Myocyte (in vitro differentiated cells): ENCODE measurements around the gene P2RY6. TPM values are rescaled to one million over a fixed set of nuclear protein-coding genes. Genes with fewer than 3 reads are reported as not detected.

ENCODE experiments used
- DNase-seq: peaks from one replicate; pipeline ENCODE4 v3.0.0-alpha.2; 2012; ENCODE audit warnings: low read depth
- total RNA-seq: library from RNA; depleted of rRNA; stranded (reverse); fragments of >200 nt; gene quantifications from 2 replicates; pipeline ENCODE4 v1.2.3, GENCODE V29; 2014

Gene P2RY6
- total RNA-seq, 1 donor from 2014 or later = 0.67 TPM

DNA sequence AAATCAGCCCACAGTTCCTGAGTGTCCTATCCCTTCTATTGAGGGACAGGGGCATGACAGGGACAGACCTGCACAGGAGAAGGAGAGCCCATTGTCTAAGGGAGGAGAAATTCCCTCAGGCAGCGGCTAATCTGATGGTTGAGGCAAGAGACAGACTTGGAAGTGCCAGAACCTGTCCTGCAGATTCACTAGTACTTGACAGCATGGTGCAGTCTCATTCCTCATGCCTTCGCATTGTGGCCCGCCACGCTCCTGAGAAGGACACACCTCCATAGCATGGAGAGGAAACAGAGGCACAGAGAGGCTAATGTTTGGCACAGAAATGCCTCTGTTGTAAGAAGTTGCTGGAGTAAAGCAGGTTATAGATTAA is 3.2 kb downstream of the P2RY6 start:
- DNase-seq = no peak

DNA sequence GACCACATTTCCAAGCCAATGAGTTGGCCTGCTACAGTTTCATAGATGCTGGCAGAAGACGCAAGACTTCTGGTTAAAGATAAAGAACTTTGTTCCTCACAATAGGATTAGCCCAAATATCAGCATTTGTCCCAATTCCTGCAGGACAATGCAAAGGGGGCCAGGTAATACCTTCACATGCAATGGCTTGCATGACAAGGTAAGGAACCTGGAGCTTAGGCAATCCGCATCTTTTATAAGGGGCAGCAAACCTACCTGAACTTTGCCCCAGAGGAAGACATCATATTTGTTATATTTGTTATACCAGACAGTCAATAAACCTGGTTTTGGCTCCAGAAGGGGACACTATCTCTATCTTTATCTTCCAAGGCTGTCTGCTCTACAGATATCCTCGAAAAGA is 5.3 kb downstream of the P2RY6 start:
- no peak for DNase-seq

DNA sequence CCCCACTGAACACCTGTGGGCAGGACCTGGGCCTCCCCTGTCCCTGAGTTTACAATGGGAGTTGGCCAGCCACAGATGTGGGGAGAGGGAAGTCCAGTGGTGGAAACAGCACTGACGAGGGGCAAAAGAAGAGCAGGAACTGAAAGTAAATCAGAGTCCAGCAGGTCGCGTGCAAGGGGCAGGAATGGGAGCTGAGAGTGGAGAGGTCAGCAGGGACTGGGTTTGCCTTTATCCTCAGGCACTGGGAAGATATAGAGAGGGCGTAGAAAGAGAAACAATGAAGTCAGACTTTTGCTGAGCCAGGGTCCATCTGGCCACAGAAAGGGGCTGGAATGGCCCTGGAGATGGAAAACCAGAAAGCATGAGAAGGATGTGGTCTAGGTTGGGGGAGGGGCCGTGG is 8.5 kb downstream of the P2RY6 start:
- DNase-seq = no peak

GRCh38 chr11:73281201-73281741 is 9.1 kb downstream of the P2RY6 start:
- DNase-seq = no peak

DNA sequence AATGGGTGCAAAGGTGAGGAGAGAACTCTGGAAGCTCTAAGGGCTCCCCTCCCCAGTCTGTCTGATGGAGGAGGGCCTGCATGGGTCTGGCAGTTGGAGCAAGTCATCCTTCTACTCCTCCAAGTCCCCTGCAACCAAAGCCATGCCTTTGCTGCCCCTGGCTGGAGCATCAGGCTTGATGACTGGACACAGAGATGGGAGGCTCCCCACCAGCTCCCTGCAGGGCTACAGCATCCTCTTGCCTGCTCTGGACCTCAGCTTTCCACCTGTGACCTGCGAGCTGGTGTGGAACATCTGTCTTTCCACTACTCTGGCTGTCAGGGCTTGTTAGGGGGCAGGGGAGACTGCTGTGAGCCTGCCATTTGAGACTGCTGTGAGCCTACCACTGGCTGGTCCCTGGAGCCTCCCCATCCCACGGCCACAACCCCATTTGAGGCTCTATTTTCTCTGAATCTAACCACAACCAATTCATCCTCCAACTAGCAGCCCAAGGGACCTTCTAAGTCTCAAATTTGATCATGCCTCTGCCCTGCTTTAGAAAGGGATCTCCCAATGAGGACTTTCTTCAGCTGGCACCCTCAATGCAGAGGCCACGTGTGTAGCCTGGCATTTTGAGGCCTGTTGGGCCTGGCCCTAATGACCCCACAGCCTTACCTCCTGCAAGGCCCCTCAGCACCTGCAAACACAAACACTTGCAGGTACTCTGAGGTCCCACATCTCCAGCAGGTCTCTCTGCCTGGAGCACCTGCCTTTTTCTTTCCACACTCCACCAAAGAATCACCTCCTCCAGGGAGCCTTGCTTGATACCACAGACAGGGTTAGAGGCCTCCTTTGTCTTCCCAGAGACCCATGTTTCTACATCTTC is 9.9 kb downstream of the P2RY6 start:
- DNase-seq = no peak

GRCh38 chr11:73283276-73284000 is 11.3 kb downstream of the P2RY6 start:
- DNase-seq = no peak

- no peak for DNase-seq
Observed at GRCh38 chr11:73284106-73284505, 12.0 kb downstream of the P2RY6 start.

DNA sequence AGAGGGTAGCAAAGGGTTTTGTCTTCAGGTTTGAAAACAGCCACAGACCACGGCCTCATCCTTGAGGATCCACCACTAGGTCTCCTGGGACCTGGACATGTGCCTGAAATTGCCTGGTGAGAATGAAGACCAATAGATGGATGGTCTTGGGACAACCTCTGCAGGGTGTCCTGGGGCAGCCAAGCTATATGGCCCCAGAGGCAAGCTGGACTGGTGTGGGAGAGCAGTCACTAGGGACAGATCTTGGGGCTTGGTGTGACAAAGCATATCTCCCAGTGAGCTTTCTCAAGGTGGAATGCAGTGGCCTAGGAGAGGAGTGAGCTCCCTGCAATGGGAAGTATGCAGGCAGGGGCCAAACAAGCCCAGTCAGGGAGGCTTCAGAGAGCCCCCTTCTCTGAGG is 13.6 kb downstream of the P2RY6 start:
- DNase-seq = no peak

- DNase-seq = no peak
Observed at GRCh38 chr11:73286240-73286810, 14.2 kb downstream of the P2RY6 start.

DNA sequence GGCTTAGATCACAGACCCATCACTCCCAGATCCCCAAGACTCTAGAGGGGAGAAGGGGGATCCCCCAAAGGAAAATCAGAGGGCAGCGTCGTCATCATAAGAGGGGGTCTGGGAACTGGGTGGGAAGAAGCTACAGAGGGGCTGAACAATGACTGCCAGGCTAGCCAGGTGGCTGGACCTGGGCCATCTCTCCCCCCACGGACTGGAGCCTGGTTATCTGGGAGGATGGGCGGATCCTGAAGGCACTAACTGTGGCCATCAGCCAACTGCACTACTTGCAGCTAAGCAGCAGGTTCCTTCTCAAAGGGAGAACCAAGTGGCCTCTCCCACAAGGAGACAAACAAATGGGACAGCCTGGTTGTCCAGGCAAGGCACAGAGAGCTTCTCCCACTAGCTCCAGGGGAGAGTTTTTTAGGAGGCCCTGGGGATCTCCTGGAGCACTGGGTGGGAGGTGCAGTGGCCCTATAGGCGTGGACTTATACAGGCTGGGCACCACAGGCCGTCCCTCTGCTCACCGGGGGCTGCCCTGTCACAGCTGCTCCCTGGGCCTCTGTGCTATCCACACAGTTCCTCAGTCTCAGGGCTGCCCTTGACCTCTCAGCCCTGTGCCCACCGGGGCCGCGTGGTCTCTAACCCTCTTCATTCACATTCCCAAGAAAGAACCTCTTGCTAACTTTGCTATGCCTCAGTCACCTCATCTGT is 15.4 kb downstream of the P2RY6 start:
- DNase-seq = no peak

- DNase-seq = no peak
Observed at GRCh38 chr11:73288192-73288872, 16.2 kb downstream of the P2RY6 start.

- DNase-seq = peak; percentile 77
Observed at GRCh38 chr11:73288873-73289707, 17.0 kb downstream of the P2RY6 start.

DNA sequence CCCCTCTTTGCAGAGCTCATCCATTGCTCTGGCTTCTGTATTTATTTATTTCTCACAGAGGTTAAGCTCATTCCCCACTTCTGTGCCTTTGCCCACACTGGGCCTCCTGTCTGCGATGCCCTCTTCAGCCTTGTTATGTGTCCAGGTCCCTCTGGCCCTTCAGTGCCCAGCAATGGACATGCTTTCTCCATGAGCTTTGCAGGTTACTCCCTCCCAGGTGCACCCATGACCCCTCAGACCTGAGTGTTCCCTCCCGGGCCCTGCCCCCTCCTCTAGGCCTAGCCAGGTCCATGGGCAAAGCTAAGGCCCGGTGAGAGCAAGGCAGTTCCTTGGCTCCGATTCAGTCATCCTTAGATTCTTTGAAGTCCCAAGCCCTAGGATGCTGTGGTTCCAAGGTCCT is 18.4 kb downstream of the P2RY6 start:
- DNase-seq = no peak

GRCh38 chr11:73291196-73291595 is 19.1 kb downstream of the P2RY6 start:
- DNase-seq = no peak

DNA sequence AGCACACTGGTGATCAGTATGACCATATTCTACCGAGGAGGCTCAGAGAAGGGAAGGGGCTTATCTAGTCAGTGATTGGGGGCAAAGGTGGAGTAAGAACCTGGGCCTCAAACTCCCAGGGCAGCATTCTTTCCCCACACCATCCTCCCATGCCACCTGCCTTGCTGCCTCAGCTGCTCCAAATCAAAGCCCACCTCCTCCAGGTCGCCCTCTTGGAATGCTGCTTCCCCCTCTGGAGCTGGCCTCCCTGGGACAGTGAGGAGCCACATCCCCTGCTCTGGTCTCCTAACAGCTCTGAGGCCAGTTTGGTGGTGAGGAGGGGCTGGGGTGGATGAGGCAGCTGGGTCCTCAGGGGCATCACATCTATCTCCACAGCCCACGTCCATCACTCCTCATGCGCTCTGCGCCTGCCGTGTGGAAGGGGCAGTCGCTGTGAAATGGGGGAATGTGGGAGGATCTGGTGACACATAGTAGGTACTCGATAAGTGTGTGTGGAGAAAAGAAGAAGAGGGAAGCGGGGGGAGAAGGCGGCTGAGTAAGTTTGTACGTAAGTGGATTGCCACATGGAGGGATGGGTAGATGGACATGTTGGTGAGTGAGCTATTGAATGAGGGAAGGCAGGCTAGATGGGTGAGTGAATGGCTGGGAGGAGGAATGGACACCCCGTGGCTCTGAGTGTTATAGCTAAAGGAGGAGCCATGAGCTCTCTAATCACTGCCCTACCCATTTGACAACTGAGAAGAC is 19.8 kb downstream of the P2RY6 start:
- DNase-seq = no peak

DNA sequence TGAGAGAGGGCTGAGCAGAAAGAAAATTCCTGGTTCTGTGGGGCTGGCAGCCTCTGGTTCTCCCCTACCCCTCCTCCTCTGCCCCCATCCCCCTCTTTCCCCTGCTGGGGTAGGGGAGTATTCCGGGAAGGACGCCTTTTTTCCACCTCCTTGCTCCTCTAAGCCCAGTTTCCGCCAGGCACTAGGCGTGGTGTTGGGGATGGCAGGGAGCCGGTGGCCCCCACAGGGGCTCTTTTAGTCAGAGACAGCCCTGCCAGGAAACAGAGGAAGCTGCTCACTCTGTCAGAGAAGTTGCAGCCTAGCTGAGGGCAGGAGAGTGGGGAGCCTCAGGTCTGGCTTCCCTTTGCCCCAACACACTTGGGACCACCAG is 20.4 kb downstream of the P2RY6 start:
- no peak for DNase-seq

- no peak for DNase-seq
Observed at GRCh38 chr11:73293356-73293936, 21.3 kb downstream of the P2RY6 start.

DNA sequence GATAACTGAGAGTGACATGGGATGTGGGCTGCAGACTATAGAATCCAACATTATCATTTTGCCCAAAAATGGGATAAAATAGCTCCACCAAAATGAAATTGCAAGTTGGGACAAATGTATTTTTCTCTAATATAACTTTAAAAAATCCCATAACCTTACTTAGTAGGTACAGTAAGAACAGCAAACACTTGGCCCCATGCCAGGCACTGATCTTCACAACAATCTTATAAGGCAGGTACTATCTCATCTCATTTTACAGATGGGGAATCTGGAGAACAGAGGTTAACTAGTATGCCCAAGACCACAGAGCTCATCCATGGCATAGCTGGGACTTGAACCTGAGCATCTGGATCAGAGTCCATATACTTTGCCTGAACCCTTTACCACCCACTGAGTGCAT is 22.5 kb downstream of the P2RY6 start:
- no peak for DNase-seq
